Thymus (tissue), 11 donors: Measurements from ENCODE around the gene HSD17B12. TPM values are rescaled to one million over a fixed set of nuclear protein-coding genes. Genes with fewer than 3 reads are reported as not detected.
"Not testable (repeated sequence)": the region's sequence is repeated elsewhere in the genome, so short reads cannot be mapped to it uniquely, and the experiment has no call there.

Source experiments
- DNase-seq, 9 donors: peaks; one replicate each; pipeline ENCODE4 v3.0.0-alpha.2; 2013; ENCODE audit warnings: low spot score in 9 of 9, low read depth in 6 of 9, missing footprints in 1 of 9
- H3K27ac ChIP-seq, 2 donors: one replicate each; pipeline ENCODE4 v1.5.1; 2013; ENCODE audit warnings: control low read depth in 1 of 2, low read depth in 1 of 2, low read length in 1 of 2, mild to moderate bottlenecking in 1 of 2, moderate library complexity in 1 of 2
- H3K27me3 ChIP-seq, 2 donors: one replicate each; pipeline ENCODE4 v1.5.1; 2013; ENCODE audit warnings: low read length in 1 of 2; ENCODE audit not compliant: control insufficient read depth in 2 of 2, insufficient read depth in 1 of 2
- H3K36me3 ChIP-seq, 2 donors: one replicate each; pipeline ENCODE4 v1.5.1; 2013; ENCODE audit warnings: low read length in 1 of 2, mild to moderate bottlenecking in 1 of 2, moderate library complexity in 1 of 2; ENCODE audit not compliant: control insufficient read depth in 2 of 2, insufficient read depth in 2 of 2
- H3K4me1 ChIP-seq, 2 donors: one replicate each; pipeline ENCODE4 v1.5.1; 2013; ENCODE audit warnings: low read length in 2 of 2; ENCODE audit not compliant: control insufficient read depth in 2 of 2, insufficient read depth in 2 of 2
- H3K4me3 ChIP-seq, 2 donors: one replicate each; pipeline ENCODE4 v1.5.1; 2013; ENCODE audit warnings: low read length in 2 of 2, control low read depth in 1 of 2, mild to moderate bottlenecking in 1 of 2
- H3K9me3 ChIP-seq, 2 donors: one replicate each; pipeline ENCODE4 v1.5.1; 2013; ENCODE audit warnings: low read length in 1 of 2, mild to moderate bottlenecking in 1 of 2; ENCODE audit not compliant: control insufficient read depth in 2 of 2, insufficient read depth in 1 of 2
- WGBS: extraction: QIAGEN DNeasy Blood & Tissue Kit; methylation state at CpG from one replicate; pipeline ENCODE4 v1.1.7; 2013; 5-methylcytosine and 5-hydroxymethylcytosine counted together
- polyA plus RNA-seq: library from polyadenylated mRNA; stranded (reverse); fragments of 200-250 nt; gene quantifications from one replicate; pipeline ENCODE4 v1.2.3, GENCODE V29; 2013
- total RNA-seq: library from RNA; stranded (reverse); fragments of 120-200 nt; gene quantifications from one replicate; pipeline ENCODE4 v1.2.4, GENCODE V29; 2013
- donor health status: healthy.

Gene HSD17B12
- total and polyA plus RNA-seq, 2 donors, result 18.8 to 32.1 TPM

GRCh38 chr11:43644621-43645299 lies 35.8 kb upstream of the HSD17B12 start:
- H3K9me3 ChIP-seq, result no peaks in the 10 kb centered on the region
- H3K27ac ChIP-seq, result no peak overlapping the region
- 31% methylated on average over 7 of the region's 7 CpGs for WGBS
- peaks cover 1% of the 10 kb centered on the region in 2 donors for H3K27me3 ChIP-seq
- peaks cover 6 to 7% of the 10 kb centered on the region in 2 donors for H3K4me1 ChIP-seq
- DNase-seq, result peak in 3 of 9 donors; percentile 2 to 13 (median 4)
- peak overlapping the region; percentile 67 to 97 for H3K4me3 ChIP-seq
- H3K36me3 ChIP-seq, result peaks cover 0 to 3% of the 10 kb centered on the region in 2 donors

GRCh38 chr11:43646767-43647166 lies 33.8 kb upstream of the HSD17B12 start:
- WGBS, result 99% methylated on average over 2 of the region's 2 CpGs

GRCh38 chr11:43648888-43649287 lies 31.6 kb upstream of the HSD17B12 start:
- Histone ChIP-seq H3K4me1 (peaks cover 6 to 7% of the 10 kb centered on the region in 2 donors), H3K27ac (no peak overlapping the region), H3K9me3 (no peaks in the 10 kb centered on the region), H3K4me3 (no peak overlapping the region), H3K27me3 (no peaks in the 10 kb centered on the region), H3K36me3 (peaks cover 0 to 3% of the 10 kb centered on the region in 2 donors)
- WGBS, result 93% methylated on average over 7 of the region's 7 CpGs
- DNase-seq, result no peak

More at GRCh38 chr11:43646767-43647166, 33.8 kb upstream of the HSD17B12 start:
- no peak overlapping the region for H3K27ac ChIP-seq
- no peaks in the 10 kb centered on the region for H3K9me3 ChIP-seq
- peaks cover 6 to 7% of the 10 kb centered on the region in 2 donors for H3K4me1 ChIP-seq
- no peak for DNase-seq
- H3K4me3 ChIP-seq, result no peak overlapping the region
- H3K27me3 ChIP-seq, result no peaks in the 10 kb centered on the region
- peaks cover 0 to 3% of the 10 kb centered on the region in 2 donors for H3K36me3 ChIP-seq

- H3K4me3 ChIP-seq, result no peak overlapping the region
- H3K27ac ChIP-seq, result no peak overlapping the region
- H3K4me1 ChIP-seq, result peaks cover 5 to 7% of the 10 kb centered on the region in 2 donors
- H3K36me3 ChIP-seq, result peaks cover 0 to 3% of the 10 kb centered on the region in 2 donors
- no peaks in the 10 kb centered on the region for H3K27me3 ChIP-seq
- no peaks in the 10 kb centered on the region for H3K9me3 ChIP-seq
- WGBS, result 93% methylated on average over 4 of the region's 4 CpGs
- no peak for DNase-seq
Observed at GRCh38 chr11:43649501-43649900, 31.0 kb upstream of the HSD17B12 start.

GRCh38 chr11:43649921-43650320 lies 30.6 kb upstream of the HSD17B12 start:
- Histone ChIP-seq H3K9me3 (no peaks in the 10 kb centered on the region), H3K36me3 (peaks cover 0 to 3% of the 10 kb centered on the region in 2 donors), H3K4me1 (peaks cover under 1 to 2% of the 10 kb centered on the region in 2 donors), H3K27ac (no peak overlapping the region), H3K27me3 (no peaks in the 10 kb centered on the region), H3K4me3 (no peak overlapping the region)
- 95% methylated on average over 1 of the region's 1 CpG for WGBS
- DNase-seq, result no peak

GRCh38 chr11:43663018-43663417 lies 17.5 kb upstream of the HSD17B12 start:
- H3K27ac ChIP-seq, H3K27me3 ChIP-seq, H3K4me1 ChIP-seq, H3K9me3 ChIP-seq, DNase-seq, H3K36me3 ChIP-seq, H3K4me3 ChIP-seq: not testable (repeated sequence)
- WGBS, result 94% methylated on average over 9 of the region's 9 CpGs

- no peak overlapping the region for H3K4me3 ChIP-seq
- no peaks in the 10 kb centered on the region for H3K4me1 ChIP-seq
- no peak for DNase-seq
- 92% methylated on average over 1 of the region's 1 CpG for WGBS
- peaks cover 0 to 2% of the 10 kb centered on the region in 2 donors for H3K27me3 ChIP-seq
- no peaks in the 10 kb centered on the region for H3K36me3 ChIP-seq
- H3K27ac ChIP-seq, result no peak overlapping the region
- H3K9me3 ChIP-seq, result no peaks in the 10 kb centered on the region
Observed at GRCh38 chr11:43664295-43664694, 16.2 kb upstream of the HSD17B12 start.

GRCh38 chr11:43671284-43671683 lies 9.3 kb upstream of the HSD17B12 start:
- not testable (repeated sequence) for DNase-seq, H3K36me3 ChIP-seq, H3K4me3 ChIP-seq, H3K9me3 ChIP-seq, H3K4me1 ChIP-seq, H3K27ac ChIP-seq, H3K27me3 ChIP-seq
- 96% methylated on average over 6 of the region's 6 CpGs for WGBS

- no peaks in the 10 kb centered on the region for H3K9me3 ChIP-seq
- H3K4me3 ChIP-seq, result no peak overlapping the region
- WGBS, result 32% methylated on average over 3 of the region's 3 CpGs
- no peak overlapping the region for H3K27ac ChIP-seq
- H3K4me1 ChIP-seq, result peaks cover 0 to 2% of the 10 kb centered on the region in 2 donors
- peak in 5 of 9 donors; percentile 6 to 62 (median 24) for DNase-seq
- peaks cover 0 to 3% of the 10 kb centered on the region in 2 donors for H3K27me3 ChIP-seq
- no peaks in the 10 kb centered on the region for H3K36me3 ChIP-seq
Observed at GRCh38 chr11:43674560-43674959, 6.0 kb upstream of the HSD17B12 start.
